Activated naive CD4-positive, alpha-beta T cell treated with anti-CD3 and anti-CD28 coated beads, Interleukin-2, amount 10 ng/mL, durations not matched to agents 7 days and 5 days (primary cell): ENCODE data around the gene SMIM5.

ENCODE experiments used
- CTCF ChIA-PET: fragments of 350-600 bp; sonication (Branson Sonifier 250); formaldehyde crosslinking; loops from one replicate; lab custom pipeline; 2021; ENCODE audit warnings: antibody characterized with exemption; lab: Charles Lee
- DNase-seq: peaks from one replicate; pipeline ENCODE4 v3.0.0-alpha.2; 2020
- H3K27ac Mint-ChIP-seq: one replicate; pipeline ENCODE4 v1.8.0; 2021; ENCODE audit warnings: mild to moderate bottlenecking, moderate library complexity, mixed read lengths
- H3K27me3 Mint-ChIP-seq: one replicate; pipeline ENCODE4 v1.8.0; 2021; ENCODE audit warnings: mild to moderate bottlenecking, mixed read lengths
- H3K36me3 Mint-ChIP-seq: one replicate; pipeline ENCODE4 v1.8.0; 2021; ENCODE audit warnings: mixed read lengths
- H3K4me1 Mint-ChIP-seq: one replicate; pipeline ENCODE4 v1.8.0; 2021; ENCODE audit warnings: mixed read lengths
- H3K4me3 Mint-ChIP-seq: one replicate; pipeline ENCODE4 v1.8.0; 2021; ENCODE audit warnings: mild to moderate bottlenecking, moderate library complexity, mixed read lengths
- H3K9me3 Mint-ChIP-seq: one replicate; pipeline ENCODE4 v1.8.0; 2021; ENCODE audit warnings: mixed read lengths

The SMIM5 gene

DNA sequence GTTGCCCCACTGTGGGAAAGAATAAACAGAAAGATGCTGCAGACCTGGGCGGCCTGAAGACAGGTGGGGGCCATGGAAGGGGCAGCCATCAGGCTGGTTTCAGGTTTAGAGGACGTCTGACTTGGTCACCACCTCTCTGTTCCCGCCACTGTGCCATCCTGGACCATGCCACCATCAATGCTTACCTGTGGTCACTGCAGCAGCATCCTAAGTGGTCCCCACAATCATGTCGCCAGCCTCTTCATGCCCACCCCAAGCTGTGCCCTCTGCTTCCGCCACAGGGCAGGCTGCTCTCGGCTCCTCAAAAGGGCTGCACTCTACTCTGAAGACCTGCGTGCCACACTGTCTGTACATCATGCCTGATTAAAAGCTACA, 10.4 kb downstream of the SMIM5 start:
- no peaks in the 10 kb centered on the region for H3K27me3 Mint-ChIP-seq
- H3K4me3 Mint-ChIP-seq: no peak overlapping the region
- no peak overlapping the region for H3K27ac Mint-ChIP-seq
- no peaks in the 10 kb centered on the region for H3K36me3 Mint-ChIP-seq
- CTCF ChIA-PET: interaction anchor here (1.0 to 6.5 kb wide), 5 partner anchors 10 to 106 kb away, joined by 3 to 78 read pairs (median 5); partner anchors contain the start of gene SMIM5
- no peak for DNase-seq
- peaks cover 15% of the 10 kb centered on the region for H3K4me1 Mint-ChIP-seq
- H3K9me3 Mint-ChIP-seq: no peaks in the 10 kb centered on the region

DNA sequence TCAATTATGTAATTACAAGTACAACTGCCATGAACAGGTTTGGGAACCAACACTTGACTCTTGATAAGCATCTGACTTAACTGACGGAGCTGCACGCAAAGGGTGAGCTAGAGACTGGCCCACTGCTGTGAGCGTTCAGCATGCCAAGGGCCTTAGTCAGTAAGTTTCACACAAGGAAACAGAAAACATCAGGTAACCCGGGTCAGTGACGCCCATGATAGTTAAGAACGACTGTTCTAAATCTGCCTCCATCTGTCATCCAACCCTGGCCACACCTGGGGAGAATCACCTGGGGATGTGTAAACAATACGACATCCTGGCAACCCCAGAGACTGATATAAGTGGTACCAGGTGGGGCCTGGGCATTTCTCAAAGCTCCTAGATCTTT, 12.3 kb downstream of the SMIM5 start:
- H3K27ac Mint-ChIP-seq: no peak overlapping the region
- no peak for DNase-seq
- H3K36me3 Mint-ChIP-seq: peaks cover 12% of the 10 kb centered on the region
- no peaks in the 10 kb centered on the region for H3K27me3 Mint-ChIP-seq
- H3K9me3 Mint-ChIP-seq: no peaks in the 10 kb centered on the region
- H3K4me1 Mint-ChIP-seq: peaks cover 15% of the 10 kb centered on the region
- CTCF ChIA-PET: interaction anchor here (1.0 to 6.5 kb wide), 4 partner anchors 9 to 104 kb away, joined by 3 to 78 read pairs (median 16); partner anchors contain the start of gene SMIM5
- H3K4me3 Mint-ChIP-seq: no peak overlapping the region

DNA sequence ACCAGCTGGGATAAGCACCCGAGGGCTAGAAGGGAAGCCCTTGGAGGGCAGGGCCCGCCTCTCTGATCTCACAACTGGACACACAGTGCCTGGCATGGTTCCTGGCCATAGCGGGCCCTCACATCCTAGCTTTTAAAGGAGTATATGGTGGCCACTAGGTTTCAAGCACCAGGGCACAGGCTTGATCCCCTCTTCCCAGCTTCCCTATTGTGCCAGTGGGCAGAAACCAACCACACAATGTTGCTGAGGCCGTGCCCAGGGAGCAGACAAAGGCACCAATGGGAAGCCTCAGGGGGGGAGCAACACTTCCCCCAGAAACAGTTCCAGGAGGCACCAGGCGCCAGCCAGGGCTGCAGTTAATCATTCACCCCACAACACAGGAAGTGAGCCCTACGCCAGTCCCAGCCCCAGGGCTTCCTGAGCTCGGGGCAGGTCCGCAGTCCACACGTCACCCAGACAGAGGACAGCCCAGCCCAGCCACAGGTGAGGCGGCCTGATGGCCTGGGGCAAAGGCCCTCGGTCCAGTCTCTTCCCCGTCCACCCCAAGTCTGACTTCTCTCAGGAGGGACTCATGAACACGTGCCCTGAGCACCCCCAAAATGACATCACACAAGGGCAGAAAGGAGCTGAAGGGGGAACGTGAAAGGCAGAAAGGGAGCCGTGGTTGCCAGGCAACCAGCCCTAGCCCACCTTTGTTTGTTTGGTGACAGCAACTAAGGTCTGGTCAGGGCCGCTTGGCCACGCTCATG, 12.8 kb downstream of the SMIM5 start:
- no peaks in the 10 kb centered on the region for H3K27me3 Mint-ChIP-seq
- H3K4me3 Mint-ChIP-seq: no peak overlapping the region
- H3K27ac Mint-ChIP-seq: peak overlapping the region; percentile 9
- CTCF ChIA-PET: interaction anchor here (0.7 to 6.5 kb wide), 6 partner anchors 9 to 172 kb away, joined by 3 to 78 read pairs (median 5); partner anchors contain the start of gene SMIM5
- H3K4me1 Mint-ChIP-seq: peaks cover 15% of the 10 kb centered on the region
- peak; percentile 39 for DNase-seq
- H3K9me3 Mint-ChIP-seq: no peaks in the 10 kb centered on the region
- peaks cover 13% of the 10 kb centered on the region for H3K36me3 Mint-ChIP-seq

DNA sequence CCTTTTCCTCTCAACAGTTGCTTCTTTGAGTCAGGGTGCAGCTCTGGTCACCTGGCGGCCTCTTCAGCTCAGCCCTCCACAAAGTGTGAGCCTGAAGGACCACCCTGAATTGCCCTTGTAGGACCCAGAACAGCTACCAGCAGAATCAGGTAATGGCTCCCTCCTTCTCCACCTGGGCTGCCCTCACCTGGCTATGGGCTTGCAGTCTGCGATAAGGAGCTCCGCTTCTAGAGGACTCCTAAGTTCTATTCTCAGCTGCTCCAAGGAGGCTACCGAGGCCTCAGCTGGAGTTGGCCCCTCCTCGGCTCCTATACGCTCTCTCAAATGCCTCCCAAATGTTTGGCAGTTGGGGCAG, 13.4 kb downstream of the SMIM5 start:
- no peak for DNase-seq
- no peak overlapping the region for H3K4me3 Mint-ChIP-seq
- H3K27me3 Mint-ChIP-seq: no peaks in the 10 kb centered on the region
- H3K9me3 Mint-ChIP-seq: no peaks in the 10 kb centered on the region
- H3K4me1 Mint-ChIP-seq: peaks cover 15% of the 10 kb centered on the region
- H3K27ac Mint-ChIP-seq: peak overlapping the region; percentile 19
- peaks cover 13% of the 10 kb centered on the region for H3K36me3 Mint-ChIP-seq
- CTCF ChIA-PET: interaction anchor here (0.7 to 6.5 kb wide), 5 partner anchors 13 to 173 kb away, joined by 3 to 78 read pairs (median 6); partner anchors contain the start of gene SMIM5

DNA sequence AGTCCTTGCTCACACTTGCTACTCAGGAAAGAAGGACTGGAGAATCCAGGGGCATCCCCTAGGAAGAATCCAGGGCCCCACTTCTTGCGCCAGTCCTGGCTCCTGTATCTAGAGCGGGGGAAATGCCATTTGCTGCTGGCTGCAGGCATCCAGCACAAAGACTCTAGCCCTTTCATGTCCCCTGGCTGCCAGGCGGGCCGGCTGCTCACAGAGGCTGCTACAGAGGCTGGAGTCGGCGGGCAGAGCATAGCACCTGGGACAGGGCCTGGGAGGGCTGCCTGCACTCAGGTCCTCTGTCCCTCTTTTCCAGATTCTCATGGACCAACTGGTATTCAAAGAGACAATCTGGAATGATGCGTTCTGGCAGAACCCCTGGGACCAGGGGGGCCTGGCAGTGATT, 13.8 kb downstream of the SMIM5 start:
- Mint-ChIP-seq H3K9me3 (no peaks in the 10 kb centered on the region), H3K4me3 (no peak overlapping the region), H3K27me3 (no peaks in the 10 kb centered on the region), H3K4me1 (peaks cover 15% of the 10 kb centered on the region), H3K36me3 (peaks cover 13% of the 10 kb centered on the region), H3K27ac (no peak overlapping the region)
- CTCF ChIA-PET: interaction anchor here (1.4 to 6.5 kb wide), 3 partner anchors 14 to 102 kb away, joined by 6 to 78 read pairs (median 27); partner anchors contain the start of gene SMIM5
- no peak for DNase-seq

DNA sequence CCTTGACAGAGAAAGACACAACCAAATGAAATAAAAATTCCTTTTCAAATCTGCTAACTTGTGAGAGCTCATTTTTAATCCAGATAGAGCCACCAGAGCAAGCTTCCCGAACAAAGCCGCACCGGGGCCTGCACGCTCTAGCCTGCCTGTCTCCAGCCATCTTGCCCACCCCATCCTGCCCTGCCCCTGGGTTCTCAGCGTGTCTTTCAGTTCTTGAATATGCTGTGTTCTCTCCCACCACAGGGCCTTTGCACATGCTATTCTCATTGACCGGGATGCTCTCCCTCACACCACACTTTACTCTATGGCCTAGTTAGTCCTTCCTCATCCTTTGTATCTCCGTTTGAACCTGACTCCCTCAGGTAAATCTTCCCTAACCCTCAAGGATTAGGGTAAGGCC, 14.7 kb downstream of the SMIM5 start:
- DNase-seq: no peak
- Mint-ChIP-seq H3K36me3 (peaks cover 15% of the 10 kb centered on the region), H3K4me1 (peaks cover 17% of the 10 kb centered on the region), H3K27me3 (no peaks in the 10 kb centered on the region), H3K4me3 (no peak overlapping the region), H3K9me3 (no peaks in the 10 kb centered on the region), H3K27ac (no peak overlapping the region)
- CTCF ChIA-PET: no interaction called here

DNA sequence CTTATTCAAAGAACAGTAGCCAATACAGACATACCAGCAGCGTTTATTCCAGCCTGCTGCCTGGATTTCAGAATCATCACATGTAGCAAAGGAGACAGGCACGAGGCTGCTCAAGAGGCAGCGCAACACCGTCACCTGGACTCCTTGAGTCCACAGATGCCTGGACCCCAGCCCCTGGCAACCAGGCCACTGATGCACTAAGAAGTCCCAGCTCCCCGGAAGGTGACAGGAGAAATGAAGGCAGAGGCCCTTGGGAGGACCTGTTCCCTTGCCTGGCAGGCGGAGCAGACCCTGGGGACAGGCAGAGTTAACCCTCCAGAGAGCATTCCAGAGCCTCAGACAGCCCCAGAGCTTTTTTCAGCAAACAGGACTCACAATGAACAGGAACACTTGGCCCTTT, 16.5 kb downstream of the SMIM5 start:
- H3K27ac Mint-ChIP-seq: no peak overlapping the region
- peaks cover 19% of the 10 kb centered on the region for H3K4me1 Mint-ChIP-seq
- DNase-seq: no peak
- H3K4me3 Mint-ChIP-seq: no peak overlapping the region
- peaks cover 15% of the 10 kb centered on the region for H3K36me3 Mint-ChIP-seq
- H3K27me3 Mint-ChIP-seq: no peaks in the 10 kb centered on the region
- CTCF ChIA-PET: interaction anchor here (0.7 to 11.1 kb wide), 3 partner anchors 15 to 98 kb away, joined by 3 to 101 read pairs (median 4); partner anchors contain the start of gene SMIM5
- no peaks in the 10 kb centered on the region for H3K9me3 Mint-ChIP-seq

DNA sequence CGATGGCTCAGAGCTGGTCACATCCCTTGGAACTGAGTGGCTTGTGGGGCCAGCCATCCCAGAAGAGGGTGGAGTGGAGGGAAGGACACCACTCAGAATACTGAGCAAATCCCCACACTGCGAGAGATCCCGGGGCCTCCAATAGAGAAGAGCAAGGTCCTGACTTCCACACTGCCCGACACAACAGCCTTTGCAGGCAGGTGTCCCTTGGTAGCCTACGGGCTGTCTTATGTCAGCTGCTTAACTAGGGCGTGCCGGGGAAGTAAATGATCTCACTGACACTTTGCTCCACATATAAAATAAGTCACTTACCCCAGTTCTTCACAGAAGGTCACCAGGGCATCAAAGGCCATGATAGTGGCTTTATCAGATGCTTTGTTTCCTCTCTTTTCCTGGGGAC, 17.6 kb downstream of the SMIM5 start:
- H3K9me3 Mint-ChIP-seq: no peaks in the 10 kb centered on the region
- CTCF ChIA-PET: interaction anchor here (1.0 to 11.1 kb wide), 4 partner anchors 11 to 97 kb away, joined by 3 to 101 read pairs (median 7); partner anchors contain the start of gene SMIM5
- H3K27me3 Mint-ChIP-seq: no peaks in the 10 kb centered on the region
- peaks cover 13% of the 10 kb centered on the region for H3K4me1 Mint-ChIP-seq
- no peak overlapping the region for H3K27ac Mint-ChIP-seq
- H3K4me3 Mint-ChIP-seq: no peak overlapping the region
- no peak for DNase-seq
- H3K36me3 Mint-ChIP-seq: peaks cover 15% of the 10 kb centered on the region

DNA sequence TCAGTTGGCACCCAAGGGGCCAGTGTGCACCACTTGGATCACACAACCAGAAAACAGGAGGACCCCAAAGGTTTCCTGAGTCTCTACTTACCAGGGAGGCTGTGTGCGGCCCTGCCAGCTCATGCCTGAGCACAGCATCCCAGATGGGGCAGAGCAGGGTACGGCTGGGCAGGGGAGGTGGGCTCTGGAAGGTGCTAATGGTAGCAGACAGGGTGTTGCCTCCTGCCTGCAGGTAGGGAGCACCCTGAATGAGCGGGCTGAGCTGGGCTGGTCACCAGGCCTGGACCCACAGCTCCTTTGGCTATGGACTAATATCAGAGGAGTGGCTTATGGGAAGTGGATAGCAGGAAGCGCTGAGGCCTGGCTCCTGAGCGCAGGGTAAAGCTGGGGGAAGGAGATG, 19.1 kb downstream of the SMIM5 start:
- H3K36me3 Mint-ChIP-seq: peaks cover 20% of the 10 kb centered on the region
- no peak for DNase-seq

DNA sequence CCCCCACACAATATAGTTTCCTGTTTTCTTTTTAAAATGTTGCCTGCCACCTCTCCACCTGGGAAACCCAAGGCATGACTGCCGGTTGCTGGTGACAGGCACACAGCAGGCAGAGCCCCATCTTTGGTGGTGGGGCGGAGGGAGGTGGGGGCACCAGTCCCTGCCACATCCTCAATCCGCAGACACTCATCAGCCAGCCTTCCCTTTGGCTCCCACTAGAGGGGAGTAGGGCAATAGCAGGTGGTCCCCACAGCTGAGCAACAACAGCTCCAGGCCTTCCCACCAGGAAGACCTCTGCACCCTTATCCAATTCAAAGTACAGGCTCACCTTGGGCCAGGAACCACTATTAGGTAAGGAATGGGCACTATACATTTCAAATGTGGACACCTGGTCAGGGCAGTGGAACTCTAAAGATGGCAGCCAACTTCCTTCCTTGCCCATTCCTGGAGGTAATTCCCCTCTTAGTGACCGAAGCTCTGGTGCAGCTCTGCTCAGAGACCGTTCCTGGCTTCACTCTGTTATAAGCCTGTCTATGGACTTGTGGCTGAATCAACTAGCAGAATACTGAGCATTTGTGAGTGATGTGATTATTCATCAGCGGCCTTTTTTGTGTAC, 19.8 kb downstream of the SMIM5 start:
- Mint-ChIP-seq H3K27ac (no peak overlapping the region), H3K4me1 (peaks cover 5% of the 10 kb centered on the region), H3K4me3 (no peak overlapping the region), H3K36me3 (peaks cover 21% of the 10 kb centered on the region), H3K27me3 (no peaks in the 10 kb centered on the region), H3K9me3 (no peaks in the 10 kb centered on the region)
- DNase-seq: peak; percentile 47
- CTCF ChIA-PET: interaction anchor here (1.1 to 11.1 kb wide), 5 partner anchors 19 to 100 kb away, joined by 3 to 101 read pairs (median 7); partner anchors contain the start of gene SMIM5

More for the DNA sequence above, 19.1 kb downstream of the SMIM5 start:
- no peaks in the 10 kb centered on the region for H3K9me3 Mint-ChIP-seq
- no peaks in the 10 kb centered on the region for H3K27me3 Mint-ChIP-seq
- H3K4me3 Mint-ChIP-seq: no peak overlapping the region
- peaks cover 5% of the 10 kb centered on the region for H3K4me1 Mint-ChIP-seq
- CTCF ChIA-PET: interaction anchor here (1.1 to 11.1 kb wide), 4 partner anchors 18 to 101 kb away, joined by 3 to 101 read pairs (median 8); partner anchors contain the start of gene SMIM5
- no peak overlapping the region for H3K27ac Mint-ChIP-seq

DNA sequence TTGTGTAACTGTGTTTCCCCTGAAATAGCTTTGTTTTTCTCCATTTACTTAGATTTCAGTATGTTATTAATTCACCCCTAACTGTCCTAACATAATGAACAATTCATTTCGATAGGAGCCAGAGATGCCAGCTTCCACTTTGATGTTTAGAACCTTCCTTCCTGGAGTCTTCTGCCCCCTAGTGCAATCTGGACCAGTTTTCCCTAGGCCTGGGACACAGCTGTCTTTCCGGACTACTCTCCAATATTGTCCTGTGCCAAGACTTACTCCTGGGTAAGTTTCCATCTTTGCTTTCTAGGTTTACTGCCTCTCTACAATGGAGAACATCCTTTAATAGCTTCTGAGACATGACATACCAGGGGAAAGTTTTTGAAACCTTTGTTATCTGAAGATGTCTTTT, 20.9 kb downstream of the SMIM5 start:
- CTCF ChIA-PET: interaction anchor here (1.1 to 11.1 kb wide), 5 partner anchors 9 to 93 kb away, joined by 3 to 101 read pairs (median 4); partner anchors contain the start of gene SMIM5

DNA sequence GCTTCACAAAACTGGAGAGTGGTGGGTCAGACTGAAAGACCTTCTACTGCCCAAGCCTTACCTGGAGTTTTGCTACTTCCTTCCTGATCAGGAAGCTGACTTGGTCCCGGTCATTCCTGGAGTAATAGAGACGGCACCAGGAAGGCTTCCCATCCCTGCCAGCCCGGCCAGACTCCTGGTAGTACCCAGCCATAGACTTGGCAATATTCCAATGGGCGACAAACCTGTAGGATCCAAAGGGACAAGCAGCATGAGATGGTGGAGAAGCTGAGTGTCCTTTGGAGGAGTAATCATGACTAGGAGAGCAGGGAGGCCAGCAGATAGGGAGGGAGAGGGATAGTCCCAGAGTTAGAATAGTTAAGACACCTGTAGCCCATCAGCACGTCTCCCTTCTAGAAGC, 25.0 kb downstream of the SMIM5 start:
- Mint-ChIP-seq H3K27ac (no peak overlapping the region), H3K4me1 (no peaks in the 10 kb centered on the region), H3K36me3 (peaks cover 8% of the 10 kb centered on the region), H3K4me3 (no peak overlapping the region), H3K27me3 (no peaks in the 10 kb centered on the region), H3K9me3 (no peaks in the 10 kb centered on the region)
- no peak for DNase-seq
- CTCF ChIA-PET: interaction anchor here (1.0 to 11.1 kb wide), 6 partner anchors 16 to 102 kb away, joined by 3 to 101 read pairs (median 5); partner anchors contain the start of gene SMIM5

More for the DNA sequence above, 20.9 kb downstream of the SMIM5 start:
- no peaks in the 10 kb centered on the region for H3K27me3 Mint-ChIP-seq
- no peak overlapping the region for H3K4me3 Mint-ChIP-seq
- DNase-seq: no peak
- no peaks in the 10 kb centered on the region for H3K9me3 Mint-ChIP-seq
- peaks cover 17% of the 10 kb centered on the region for H3K36me3 Mint-ChIP-seq
- no peak overlapping the region for H3K27ac Mint-ChIP-seq
- peaks cover 5% of the 10 kb centered on the region for H3K4me1 Mint-ChIP-seq

DNA sequence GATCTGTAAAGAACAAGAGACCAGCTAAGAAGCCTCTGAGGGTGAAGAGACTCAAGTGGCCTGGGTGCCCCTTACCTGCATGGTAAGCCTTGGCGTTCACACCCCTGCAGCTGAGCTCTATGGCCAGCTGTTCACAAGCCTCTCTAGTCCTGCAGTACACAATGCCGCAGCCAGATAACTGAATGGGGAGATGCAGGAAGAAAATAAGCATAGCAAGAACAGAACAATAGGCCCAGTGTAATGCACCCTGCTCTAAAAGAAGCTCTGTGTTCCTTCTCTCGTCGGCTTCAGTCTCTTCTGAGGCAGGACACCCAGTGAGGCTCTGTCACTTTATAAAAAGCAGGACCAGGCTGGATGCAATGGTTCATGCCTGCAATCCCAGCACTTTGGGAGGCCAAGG, 28.3 kb downstream of the SMIM5 start:
- no peaks in the 10 kb centered on the region for H3K9me3 Mint-ChIP-seq
- no peak overlapping the region for H3K27ac Mint-ChIP-seq
- no peaks in the 10 kb centered on the region for H3K27me3 Mint-ChIP-seq
- H3K4me3 Mint-ChIP-seq: no peak overlapping the region
- no peak for DNase-seq
- CTCF ChIA-PET: interaction anchor here (0.7 to 2.2 kb wide), 5 partner anchors 10 to 88 kb away, joined by 3 to 5 read pairs (median 3); no protein-coding TSS in a partner anchor
- peaks cover 11% of the 10 kb centered on the region for H3K36me3 Mint-ChIP-seq
- H3K4me1 Mint-ChIP-seq: peaks cover 2% of the 10 kb centered on the region

DNA sequence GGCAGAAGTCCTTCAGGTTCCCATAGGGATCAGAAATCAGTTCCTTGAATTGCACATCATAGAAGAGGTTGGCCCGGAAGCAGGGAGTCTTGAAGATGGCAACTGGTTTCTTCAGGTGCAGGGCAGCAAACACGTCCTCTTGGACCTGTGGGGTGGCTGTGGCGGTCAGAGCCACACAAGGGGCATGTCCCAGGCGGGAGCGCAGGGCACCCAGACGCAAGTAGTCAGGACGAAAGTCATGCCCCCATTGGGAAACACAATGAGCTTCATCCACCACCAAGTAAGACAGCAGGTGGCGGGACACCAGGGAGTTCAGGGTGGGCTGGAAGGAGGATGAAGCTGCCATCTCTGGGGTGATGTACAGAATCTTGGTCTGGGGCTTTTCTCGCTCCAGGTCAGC, 29.3 kb downstream of the SMIM5 start:
- Mint-ChIP-seq H3K36me3 (peaks cover 6% of the 10 kb centered on the region), H3K4me3 (no peak overlapping the region), H3K9me3 (no peaks in the 10 kb centered on the region), H3K27ac (no peak overlapping the region), H3K27me3 (no peaks in the 10 kb centered on the region), H3K4me1 (peaks cover 2% of the 10 kb centered on the region)
- CTCF ChIA-PET: interaction anchor here (2.2 kb wide), 1 partner anchor 61 kb away, joined by 5 read pairs; no protein-coding TSS in a partner anchor
- no peak for DNase-seq
